Left lung (tissue), 10 donors: Measurements from ENCODE around the gene DLX3. TPM values are rescaled to one million over a fixed set of nuclear protein-coding genes. Genes with fewer than 3 reads are reported as not detected.

Experiments
- ATAC-seq: fragments of 200-7000 bp; cut with Tn5 transposase; one replicate; pipeline ENCODE4 v1.9.1; 2020; ENCODE audit warnings: moderate library complexity
- DNase-seq, 4 donors: peaks; one replicate each; pipeline ENCODE4 v3.0.0-alpha.2; 2013 to 2020
- H3K27ac ChIP-seq, 2 donors: fragments of 200-600 bp; sonication (generic) in 1 of 2; one replicate each; pipeline versions ENCODE4 v1.5.0 to v1.8.0; 2020 to 2021
- H3K27me3 ChIP-seq, 2 donors: fragments of 200-600 bp; sonication (generic) in 1 of 2; one replicate each; pipeline versions ENCODE4 v1.5.0 to v1.8.0; 2020 to 2021
- H3K36me3 ChIP-seq, 2 donors: fragments of 200-600 bp; sonication (generic) in 1 of 2; one replicate each; pipeline versions ENCODE4 v1.5.0 to v1.8.0; 2020 to 2021
- H3K4me1 ChIP-seq, 2 donors: fragments of 200-600 bp; one replicate each; pipeline ENCODE4 v1.8.0; 2021
- H3K4me3 ChIP-seq, 2 donors: fragments of 200-600 bp; sonication (generic) in 1 of 2; one replicate each; pipeline versions ENCODE4 v1.5.0 to v1.8.0; 2020 to 2021; ENCODE audit warnings: mild to moderate bottlenecking in 1 of 2
- H3K9me3 ChIP-seq, 2 donors: fragments of 200-600 bp; sonication (generic) in 1 of 2; one replicate each; pipeline versions ENCODE4 v1.5.0 to v1.8.0; 2020 to 2021
- intact Hi-C, 2 donors: fragments of 100-400 bp; cut with DNase I; formaldehyde crosslinking; loops; one replicate each; pipeline versions ENCODE4 v1.11.2 to v1.14.2; 2022
- polyA plus RNA-seq, 6 donors: library from polyadenylated mRNA; unstranded; fragments of 120-200 nt; gene quantifications; one replicate each; pipeline ENCODE4 v1.2.1, GENCODE V29; 2013; ENCODE audit not compliant: insufficient read length in 6 of 6
- total RNA-seq, 2 donors: library from RNA; stranded (reverse); fragmentation: NEBNext Ultra II Directional; extraction: Animal tissue kit (Norgen Biotek cat#: 25700); gene quantifications; one replicate each; pipeline ENCODE4 v1.2.1, GENCODE V29; 2021
- TF ChIP-seq, protein P1 (sequence below), 2 donors: fragments of 200-600 bp; sonication (generic) in 1 of 2; IDR thresholded peaks; one replicate each; pipeline versions ENCODE4 v1.5.0 to v1.8.0; 2021; ENCODE audit warnings: antibody characterized with exemption in 2 of 2
- donor health status: DM: no; HTN: yes; CAD: no.
- donor health status: DM: no; HTN: no; CAD: no.

Gene DLX3
- total and polyA plus RNA-seq, 8 donors, result 0.52 to 2.2 (median 1.3) TPM

DNA sequence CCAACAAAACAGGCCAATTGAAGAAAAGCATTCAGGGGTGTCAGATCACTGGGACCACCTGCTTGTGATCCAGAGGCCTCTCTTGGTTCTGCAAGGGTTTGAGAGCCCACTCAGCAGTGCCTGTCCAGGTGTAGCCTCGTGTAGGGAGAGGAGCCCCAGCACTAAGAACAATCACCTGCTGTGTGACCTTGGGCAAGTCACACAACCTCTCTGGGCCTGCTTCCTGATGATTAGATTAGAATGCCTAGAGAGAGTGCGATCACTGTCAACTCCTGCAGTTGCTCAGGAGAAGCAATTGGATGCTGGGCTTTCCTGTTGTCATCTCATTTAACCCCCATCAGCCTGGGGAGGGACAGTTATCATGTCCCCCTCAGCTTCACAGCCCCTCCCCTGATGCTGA, 10.2 kb downstream of the DLX3 start:
- no peak for ATAC-seq
- DNase-seq, result no peak
- intact Hi-C loops, result no loop called here
- Histone ChIP-seq H3K9me3 (no peaks in the 10 kb centered on the region), H3K4me1 (no peaks in the 10 kb centered on the region), H3K4me3 (no peak overlapping the region), H3K36me3 (no peaks in the 10 kb centered on the region), H3K27me3 (peaks cover 11 to 95% of the 10 kb centered on the region in 2 donors), H3K27ac (no peak overlapping the region)
- TF ChIP-seq, protein P1, sequence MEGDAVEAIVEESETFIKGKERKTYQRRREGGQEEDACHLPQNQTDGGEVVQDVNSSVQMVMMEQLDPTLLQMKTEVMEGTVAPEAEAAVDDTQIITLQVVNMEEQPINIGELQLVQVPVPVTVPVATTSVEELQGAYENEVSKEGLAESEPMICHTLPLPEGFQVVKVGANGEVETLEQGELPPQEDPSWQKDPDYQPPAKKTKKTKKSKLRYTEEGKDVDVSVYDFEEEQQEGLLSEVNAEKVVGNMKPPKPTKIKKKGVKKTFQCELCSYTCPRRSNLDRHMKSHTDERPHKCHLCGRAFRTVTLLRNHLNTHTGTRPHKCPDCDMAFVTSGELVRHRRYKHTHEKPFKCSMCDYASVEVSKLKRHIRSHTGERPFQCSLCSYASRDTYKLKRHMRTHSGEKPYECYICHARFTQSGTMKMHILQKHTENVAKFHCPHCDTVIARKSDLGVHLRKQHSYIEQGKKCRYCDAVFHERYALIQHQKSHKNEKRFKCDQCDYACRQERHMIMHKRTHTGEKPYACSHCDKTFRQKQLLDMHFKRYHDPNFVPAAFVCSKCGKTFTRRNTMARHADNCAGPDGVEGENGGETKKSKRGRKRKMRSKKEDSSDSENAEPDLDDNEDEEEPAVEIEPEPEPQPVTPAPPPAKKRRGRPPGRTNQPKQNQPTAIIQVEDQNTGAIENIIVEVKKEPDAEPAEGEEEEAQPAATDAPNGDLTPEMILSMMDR (IDR thresholded peaks at IDR 0.05), result no peak

DNA sequence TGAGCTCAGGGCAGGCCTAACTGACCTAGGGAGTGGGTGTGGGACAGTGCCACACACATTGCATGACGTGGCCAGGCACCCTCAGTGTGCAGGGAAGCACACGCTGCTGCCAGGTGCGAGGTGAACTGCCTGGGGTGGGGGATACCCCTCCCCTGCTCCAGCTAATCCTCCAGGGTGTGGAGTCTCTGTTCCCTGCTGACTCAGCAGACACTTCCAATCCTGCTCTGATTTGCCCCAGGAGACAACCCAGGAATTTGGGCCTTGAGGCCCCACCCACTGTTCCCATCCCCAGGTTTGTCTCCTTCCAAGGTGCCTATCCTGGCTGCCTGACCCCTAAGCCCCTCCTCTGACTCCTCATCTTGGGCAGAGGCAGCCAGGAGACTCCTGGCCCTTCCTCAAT, 10.7 kb downstream of the DLX3 start:
- H3K9me3 ChIP-seq, result no peaks in the 10 kb centered on the region
- no peak overlapping the region for H3K27ac ChIP-seq
- peaks cover 11 to 95% of the 10 kb centered on the region in 2 donors for H3K27me3 ChIP-seq
- no peaks in the 10 kb centered on the region for H3K36me3 ChIP-seq
- no peak for ATAC-seq
- intact Hi-C loops, result no loop called here
- no peak for DNase-seq
- TF ChIP-seq, protein P1 (IDR thresholded peaks at IDR 0.05), result no peak
- no peaks in the 10 kb centered on the region for H3K4me1 ChIP-seq
- H3K4me3 ChIP-seq, result no peak overlapping the region

DNA sequence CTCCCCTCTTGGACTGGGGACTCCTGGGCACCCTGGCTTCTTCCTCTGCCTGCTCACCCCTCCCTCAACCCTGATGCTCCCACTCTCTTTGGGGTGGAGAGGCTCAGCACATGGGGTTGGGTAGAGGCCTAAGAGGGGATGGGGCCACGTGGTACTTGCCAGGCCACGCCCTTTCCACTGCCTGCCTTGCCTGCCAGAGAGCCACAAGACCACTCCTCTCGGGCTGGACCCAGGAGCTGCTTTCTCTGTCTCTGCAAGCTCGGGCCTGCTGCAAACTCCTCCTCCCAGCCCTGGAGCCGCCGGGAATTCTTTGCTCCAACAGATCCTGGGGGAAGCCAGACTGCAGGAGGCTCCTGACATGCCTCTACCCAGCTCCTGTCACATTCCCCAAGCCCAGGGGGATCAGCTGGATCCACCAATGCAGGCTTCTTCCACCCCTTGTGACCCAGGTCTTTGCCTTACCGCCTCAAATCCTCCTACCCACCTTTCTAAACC, 14.3 kb downstream of the DLX3 start:
- no peaks in the 10 kb centered on the region for H3K4me1 ChIP-seq
- H3K27ac ChIP-seq, result no peak overlapping the region
- DNase-seq, result no peak
- peaks cover 0 to 97% of the 10 kb centered on the region in 2 donors for H3K27me3 ChIP-seq
- H3K9me3 ChIP-seq, result no peaks in the 10 kb centered on the region
- no peaks in the 10 kb centered on the region for H3K36me3 ChIP-seq
- intact Hi-C loops, result no loop called here
- no peak overlapping the region for H3K4me3 ChIP-seq
- TF ChIP-seq, protein P1 (IDR thresholded peaks at IDR 0.05), result no peak
- ATAC-seq, result no peak

DNA sequence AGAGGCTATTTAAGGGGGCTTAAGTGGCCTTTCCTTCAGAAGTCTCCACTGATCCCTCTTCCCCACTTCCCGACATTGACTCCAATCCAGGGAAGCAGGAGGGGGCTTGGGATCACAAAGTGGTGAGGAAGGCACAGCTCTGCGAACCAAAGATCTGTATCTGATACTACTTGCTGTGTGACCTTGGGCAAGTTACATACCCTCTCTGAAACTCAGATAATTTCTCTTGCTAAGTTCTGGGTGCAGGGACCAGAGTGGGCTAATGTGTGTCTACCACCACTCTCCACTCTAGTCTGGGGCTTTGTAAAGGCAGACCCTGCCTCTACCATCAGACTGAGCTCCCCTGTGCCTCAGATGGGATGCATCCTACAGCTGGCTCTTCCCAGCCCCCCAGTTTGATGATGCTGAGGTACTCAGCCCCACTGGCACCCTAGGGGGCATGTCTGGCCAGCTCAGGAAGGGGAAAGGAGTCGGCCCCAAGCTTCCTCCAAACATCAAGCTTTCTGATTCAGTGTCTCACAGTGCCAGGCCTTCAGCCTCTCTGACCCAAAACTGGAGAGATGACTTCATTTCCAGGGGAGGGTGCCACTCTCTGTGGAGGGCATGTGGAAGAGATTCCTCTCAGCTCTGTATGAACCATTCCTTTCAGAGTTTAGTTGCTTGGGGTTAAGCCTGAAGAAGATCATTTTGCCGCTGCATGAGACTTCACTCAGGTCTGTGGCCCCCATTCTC, 15.1 kb downstream of the DLX3 start:
- Histone ChIP-seq H3K36me3 (no peaks in the 10 kb centered on the region), H3K4me1 (no peaks in the 10 kb centered on the region), H3K4me3 (no peak overlapping the region), H3K27me3 (peaks cover 0 to 97% of the 10 kb centered on the region in 2 donors), H3K27ac (no peak overlapping the region), H3K9me3 (no peaks in the 10 kb centered on the region)
- TF ChIP-seq, protein P1 (IDR thresholded peaks at IDR 0.05), result no peak
- DNase-seq, result no peak
- intact Hi-C loops, result no loop called here
- ATAC-seq, result no peak

DNA sequence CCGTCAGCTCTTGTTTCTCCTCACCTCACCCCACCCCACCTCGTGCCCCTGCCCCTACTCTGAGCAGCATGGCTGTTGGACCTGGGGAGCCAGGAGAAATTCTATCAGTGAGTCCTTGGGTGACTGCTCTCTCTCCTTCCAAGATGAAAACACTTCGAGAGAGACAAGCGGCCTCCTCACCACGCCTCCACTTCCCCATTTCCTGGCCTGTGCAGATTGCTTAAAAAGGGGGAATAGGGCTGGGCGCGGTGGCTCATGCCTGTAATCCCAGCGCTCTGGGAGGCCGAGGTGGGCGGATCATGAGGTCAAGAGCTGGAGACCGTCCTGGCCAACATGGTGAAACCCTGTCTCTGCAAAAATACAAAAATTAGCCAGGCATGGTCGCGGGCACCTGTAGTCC, 16.5 kb downstream of the DLX3 start:
- Histone ChIP-seq H3K9me3 (no peaks in the 10 kb centered on the region), H3K4me1 (no peaks in the 10 kb centered on the region), H3K4me3 (no peak overlapping the region), H3K36me3 (no peaks in the 10 kb centered on the region), H3K27ac (no peak overlapping the region), H3K27me3 (peaks cover 7 to 97% of the 10 kb centered on the region in 2 donors)
- ATAC-seq (peak; percentile 49), DNase-seq (peak in 1 of 4 donors; percentile 64)
- intact Hi-C loops, result no loop called here
- TF ChIP-seq, protein P1 (IDR thresholded peaks at IDR 0.05), result no peak
